PFSK-1 (cell line): ENCODE measurements around the gene MEGF6.

Source experiments
- POLR2AphosphoS5 ChIP-seq: IDR thresholded peaks from 2 replicates; pipeline ENCODE4 v1.6.1; 2012; ENCODE audit warnings: low read depth, mild to moderate bottlenecking, control low read depth, low read length, moderate library complexity
- TF ChIP-seq, protein P1 (sequence below), 2 experiments: IDR thresholded peaks; 2 replicates each; pipeline versions ENCODE4 v1.6.1 to v1.8.0; 2011 to 2012; ENCODE audit warnings: low read depth in 2 of 2, low read length in 2 of 2, control low read depth in 1 of 2, inconsistent platforms in 1 of 2, mild to moderate bottlenecking in 1 of 2, moderate library complexity in 1 of 2; ENCODE audit not compliant: insufficient read depth in 1 of 2

DNA sequence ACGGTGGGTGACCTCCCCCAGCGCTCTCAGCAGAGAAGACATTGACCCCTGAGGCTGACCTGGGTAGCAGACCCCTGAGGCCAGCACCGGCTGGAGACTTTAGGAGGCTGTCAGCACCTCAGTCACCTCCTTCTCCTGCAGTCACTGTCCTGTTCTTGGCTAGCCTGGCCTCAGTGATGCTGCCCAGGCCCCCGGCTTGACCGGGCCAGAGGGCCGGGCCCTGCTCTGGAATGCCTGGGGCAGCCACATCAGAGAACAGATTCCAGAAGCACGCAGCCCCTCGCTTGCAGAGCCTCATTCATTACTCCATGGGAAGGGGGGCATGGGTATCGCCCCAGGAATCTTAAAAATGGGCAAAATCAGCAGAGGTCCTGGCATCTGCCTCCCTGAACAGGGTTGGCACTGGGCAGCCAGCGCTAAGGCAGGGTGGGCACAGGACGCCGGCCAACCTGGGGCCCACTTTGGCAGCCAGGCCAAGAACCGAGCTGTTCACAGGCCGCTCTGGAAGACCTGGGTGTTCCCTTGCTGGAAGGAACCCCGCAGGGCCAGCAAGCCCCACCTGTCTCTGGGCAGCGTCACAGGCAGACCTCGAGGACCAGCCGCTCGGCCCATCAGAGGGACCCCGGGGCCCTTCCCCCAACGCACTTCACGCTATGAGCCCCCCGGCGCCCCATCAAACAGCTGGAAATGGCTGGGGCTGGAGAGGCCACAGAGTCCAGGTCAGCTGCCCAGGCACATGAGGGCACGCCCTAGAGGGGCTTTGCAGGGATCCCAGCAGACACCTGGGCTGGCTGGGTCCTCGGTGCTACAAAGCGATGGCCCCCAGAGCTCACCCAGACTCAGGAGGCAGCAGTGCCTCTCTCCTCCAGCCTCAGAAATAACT, 45.1 kb downstream of the MEGF6 start:
- no peak for TF ChIP-seq POLR2AphosphoS5
- TF ChIP-seq, protein P1, sequence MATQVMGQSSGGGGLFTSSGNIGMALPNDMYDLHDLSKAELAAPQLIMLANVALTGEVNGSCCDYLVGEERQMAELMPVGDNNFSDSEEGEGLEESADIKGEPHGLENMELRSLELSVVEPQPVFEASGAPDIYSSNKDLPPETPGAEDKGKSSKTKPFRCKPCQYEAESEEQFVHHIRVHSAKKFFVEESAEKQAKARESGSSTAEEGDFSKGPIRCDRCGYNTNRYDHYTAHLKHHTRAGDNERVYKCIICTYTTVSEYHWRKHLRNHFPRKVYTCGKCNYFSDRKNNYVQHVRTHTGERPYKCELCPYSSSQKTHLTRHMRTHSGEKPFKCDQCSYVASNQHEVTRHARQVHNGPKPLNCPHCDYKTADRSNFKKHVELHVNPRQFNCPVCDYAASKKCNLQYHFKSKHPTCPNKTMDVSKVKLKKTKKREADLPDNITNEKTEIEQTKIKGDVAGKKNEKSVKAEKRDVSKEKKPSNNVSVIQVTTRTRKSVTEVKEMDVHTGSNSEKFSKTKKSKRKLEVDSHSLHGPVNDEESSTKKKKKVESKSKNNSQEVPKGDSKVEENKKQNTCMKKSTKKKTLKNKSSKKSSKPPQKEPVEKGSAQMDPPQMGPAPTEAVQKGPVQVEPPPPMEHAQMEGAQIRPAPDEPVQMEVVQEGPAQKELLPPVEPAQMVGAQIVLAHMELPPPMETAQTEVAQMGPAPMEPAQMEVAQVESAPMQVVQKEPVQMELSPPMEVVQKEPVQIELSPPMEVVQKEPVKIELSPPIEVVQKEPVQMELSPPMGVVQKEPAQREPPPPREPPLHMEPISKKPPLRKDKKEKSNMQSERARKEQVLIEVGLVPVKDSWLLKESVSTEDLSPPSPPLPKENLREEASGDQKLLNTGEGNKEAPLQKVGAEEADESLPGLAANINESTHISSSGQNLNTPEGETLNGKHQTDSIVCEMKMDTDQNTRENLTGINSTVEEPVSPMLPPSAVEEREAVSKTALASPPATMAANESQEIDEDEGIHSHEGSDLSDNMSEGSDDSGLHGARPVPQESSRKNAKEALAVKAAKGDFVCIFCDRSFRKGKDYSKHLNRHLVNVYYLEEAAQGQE (IDR thresholded peaks at IDR 0.05; ENCODE audit: insufficient read depth in 1 of 2, low read depth in 2 of 2, low read length in 2 of 2) = no peak
